Measurements from ENCODE around the gene PRKACB.
"Not testable (repeated sequence)": the region's sequence is repeated elsewhere in the genome, so short reads cannot be mapped to it uniquely, and the experiment has no call there.

The PRKACB gene

GRCh38 chr1:84265867-84266266 is 121.8 kb downstream of the PRKACB start:
- no peak for DNase-seq

GRCh38 chr1:84266748-84267147 is 122.7 kb downstream of the PRKACB start:
- DNase-seq, result no peak

GRCh38 chr1:84267476-84267875 is 123.4 kb downstream of the PRKACB start:
- DNase-seq, result no peak

GRCh38 chr1:84268346-84268745 is 124.3 kb downstream of the PRKACB start:
- no peak for DNase-seq

- no peak for DNase-seq
These were observed 125.2 kb downstream of the PRKACB start for GRCh38 chr1:84269306-84269705.

GRCh38 chr1:84271441-84272151 is 127.5 kb downstream of the PRKACB start:
- no peak for DNase-seq

- DNase-seq, result no peak
These were observed 128.3 kb downstream of the PRKACB start for GRCh38 chr1:84272401-84272800.

- no peak for DNase-seq
These were observed 133.4 kb downstream of the PRKACB start for GRCh38 chr1:84277343-84278059.

- no peak for DNase-seq
These were observed 134.8 kb downstream of the PRKACB start for GRCh38 chr1:84278905-84279304.

GRCh38 chr1:84280912-84281311 is 136.8 kb downstream of the PRKACB start:
- no peak for DNase-seq

- DNase-seq, result no peak
These were observed 138.8 kb downstream of the PRKACB start for GRCh38 chr1:84282780-84283333.

GRCh38 chr1:84283381-84283780 is 139.3 kb downstream of the PRKACB start:
- DNase-seq, result no peak

GRCh38 chr1:84286071-84286470 is 142.0 kb downstream of the PRKACB start:
- no peak for DNase-seq

- not testable (repeated sequence) for DNase-seq
These were observed 143.3 kb downstream of the PRKACB start for GRCh38 chr1:84287389-84287788.
